Uterus (tissue), 4 donors: ENCODE data around the gene CLDN9. TPM values are rescaled to one million over a fixed set of nuclear protein-coding genes. Genes with fewer than 3 reads are reported as not detected.

Experiments used
- DNase-seq, 2 donors: peaks; one replicate each; pipeline ENCODE4 v3.0.0-alpha.2; 2019 to 2020
- H3K27ac ChIP-seq, 2 donors: fragments of 200-600 bp; sonication (generic); 1 replicate in 1 of 2; 2 replicates in 1 of 2; pipeline ENCODE4 v1.5.1; 2016 to 2018
- H3K27me3 ChIP-seq, 2 donors: fragments of 200-600 bp; sonication (generic); one replicate each; pipeline ENCODE4 v1.5.1; 2018 to 2019; ENCODE audit warnings: control low read depth in 1 of 2
- H3K36me3 ChIP-seq, 2 donors: fragments of 200-600 bp; sonication (generic); one replicate each; pipeline ENCODE4 v1.5.1; 2019; ENCODE audit warnings: control low read depth in 1 of 2
- H3K4me1 ChIP-seq, 2 donors: fragments of 200-600 bp; sonication (generic); one replicate each; pipeline ENCODE4 v1.5.1; 2018 to 2019; ENCODE audit warnings: control low read depth in 1 of 2
- H3K4me3 ChIP-seq, 2 donors: fragments of 200-600 bp; sonication (generic); 1 replicate in 1 of 2; 2 replicates in 1 of 2; pipeline ENCODE4 v1.5.1; 2018 to 2019; ENCODE audit warnings: mild to moderate bottlenecking in 1 of 2
- H3K9me3 ChIP-seq, 2 donors: fragments of 200-600 bp; sonication (generic); one replicate each; pipeline ENCODE4 v1.5.1; 2019; ENCODE audit warnings: control low read depth in 1 of 2
- POLR2A ChIP-seq, 2 donors: fragments of 450-650 bp; IDR thresholded peaks; one replicate each; pipeline ENCODE4 v1.6.1; 2016; ENCODE audit warnings: antibody characterized with exemption in 2 of 2, mild to moderate bottlenecking in 1 of 2, moderate library complexity in 1 of 2
- intact Hi-C: fragments of 100-400 bp; cut with DNase I; formaldehyde crosslinking; loops from one replicate; pipeline ENCODE4 v1.15.1; 2023; ENCODE audit warnings: low total_unique reads
- total RNA-seq, 4 donors: library from RNA; depleted of rRNA in 3 of 4; stranded (reverse); fragments of >200 nt in 3 of 4; gene quantifications; one replicate each; pipeline versions ENCODE4 v1.1.0 to v1.2.4, GENCODE V29; 2014 to 2023
- TF ChIP-seq, protein P1 (sequence below), 4 experiments: fragments of 200-600 bp in 2 of 4; fragments of 450-650 bp in 2 of 4; sonication (generic) in 2 of 4; IDR thresholded peaks; one replicate each; pipeline ENCODE4 v1.5.1; 2016 to 2019; ENCODE audit warnings: antibody characterized with exemption in 4 of 4, mild to moderate bottlenecking in 2 of 4, moderate library complexity in 1 of 4
- donor health status: DM: yes; HTN: yes; CAD: no.

CLDN9 gene, protein sequence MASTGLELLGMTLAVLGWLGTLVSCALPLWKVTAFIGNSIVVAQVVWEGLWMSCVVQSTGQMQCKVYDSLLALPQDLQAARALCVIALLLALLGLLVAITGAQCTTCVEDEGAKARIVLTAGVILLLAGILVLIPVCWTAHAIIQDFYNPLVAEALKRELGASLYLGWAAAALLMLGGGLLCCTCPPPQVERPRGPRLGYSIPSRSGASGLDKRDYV
- total RNA-seq: 1 to 10 TPM in 1 of 4 donors, under 1 TPM in 1, not detected in 2; 0.21 to 1.8 TPM

DNA sequence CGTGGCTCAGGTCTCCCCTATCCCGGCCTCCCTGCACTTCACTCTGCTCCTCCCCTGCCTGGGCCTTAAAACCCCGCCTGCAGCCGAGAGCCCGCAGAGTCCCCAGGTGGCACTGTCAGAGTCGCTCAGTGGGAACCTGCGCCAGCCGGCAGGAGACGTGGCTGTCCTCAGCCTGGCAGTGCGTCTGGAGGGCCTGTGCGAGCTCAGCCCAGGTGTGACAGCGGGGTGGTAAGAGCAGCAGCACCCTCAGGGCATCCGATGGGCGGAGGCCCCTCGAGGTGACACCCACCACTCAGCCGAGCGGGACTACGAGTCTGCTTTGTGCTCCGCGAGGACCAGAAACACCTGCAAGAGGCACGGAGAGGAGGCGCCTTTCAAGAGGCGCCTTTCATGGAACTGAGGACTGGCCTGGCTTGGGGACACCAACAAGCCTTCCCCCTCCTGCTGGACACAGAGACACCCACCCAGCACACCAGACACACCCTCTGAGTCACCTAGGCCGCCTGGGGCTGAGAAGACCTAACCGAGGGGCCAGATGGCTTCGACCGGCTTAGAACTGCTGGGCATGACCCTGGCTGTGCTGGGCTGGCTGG, at the start of gene CLDN9:
Gene CLDN9, plus strand, starts transcription at position 96 of the 593 bp plus-strand sequence. Its CDS starts 440 bp downstream, at position 536.
- Histone ChIP-seq H3K4me1 (no peaks in the 10 kb centered on the region), H3K36me3 (no peaks in the 10 kb centered on the region), H3K4me3 (no peak within 1 kb of the TSS), H3K27ac (no peak within 1 kb of the TSS), H3K27me3 (peaks cover 13 to 19% of the 10 kb centered on the region in 2 donors), H3K9me3 (no peaks in the 10 kb centered on the region)
- intact Hi-C loops: no loop called here
- TF ChIP-seq, protein P1, sequence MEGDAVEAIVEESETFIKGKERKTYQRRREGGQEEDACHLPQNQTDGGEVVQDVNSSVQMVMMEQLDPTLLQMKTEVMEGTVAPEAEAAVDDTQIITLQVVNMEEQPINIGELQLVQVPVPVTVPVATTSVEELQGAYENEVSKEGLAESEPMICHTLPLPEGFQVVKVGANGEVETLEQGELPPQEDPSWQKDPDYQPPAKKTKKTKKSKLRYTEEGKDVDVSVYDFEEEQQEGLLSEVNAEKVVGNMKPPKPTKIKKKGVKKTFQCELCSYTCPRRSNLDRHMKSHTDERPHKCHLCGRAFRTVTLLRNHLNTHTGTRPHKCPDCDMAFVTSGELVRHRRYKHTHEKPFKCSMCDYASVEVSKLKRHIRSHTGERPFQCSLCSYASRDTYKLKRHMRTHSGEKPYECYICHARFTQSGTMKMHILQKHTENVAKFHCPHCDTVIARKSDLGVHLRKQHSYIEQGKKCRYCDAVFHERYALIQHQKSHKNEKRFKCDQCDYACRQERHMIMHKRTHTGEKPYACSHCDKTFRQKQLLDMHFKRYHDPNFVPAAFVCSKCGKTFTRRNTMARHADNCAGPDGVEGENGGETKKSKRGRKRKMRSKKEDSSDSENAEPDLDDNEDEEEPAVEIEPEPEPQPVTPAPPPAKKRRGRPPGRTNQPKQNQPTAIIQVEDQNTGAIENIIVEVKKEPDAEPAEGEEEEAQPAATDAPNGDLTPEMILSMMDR (IDR thresholded peaks at IDR 0.05): no peak
- no peak for TF ChIP-seq POLR2A (IDR thresholded peaks at IDR 0.05)
- no peak for DNase-seq

DNA sequence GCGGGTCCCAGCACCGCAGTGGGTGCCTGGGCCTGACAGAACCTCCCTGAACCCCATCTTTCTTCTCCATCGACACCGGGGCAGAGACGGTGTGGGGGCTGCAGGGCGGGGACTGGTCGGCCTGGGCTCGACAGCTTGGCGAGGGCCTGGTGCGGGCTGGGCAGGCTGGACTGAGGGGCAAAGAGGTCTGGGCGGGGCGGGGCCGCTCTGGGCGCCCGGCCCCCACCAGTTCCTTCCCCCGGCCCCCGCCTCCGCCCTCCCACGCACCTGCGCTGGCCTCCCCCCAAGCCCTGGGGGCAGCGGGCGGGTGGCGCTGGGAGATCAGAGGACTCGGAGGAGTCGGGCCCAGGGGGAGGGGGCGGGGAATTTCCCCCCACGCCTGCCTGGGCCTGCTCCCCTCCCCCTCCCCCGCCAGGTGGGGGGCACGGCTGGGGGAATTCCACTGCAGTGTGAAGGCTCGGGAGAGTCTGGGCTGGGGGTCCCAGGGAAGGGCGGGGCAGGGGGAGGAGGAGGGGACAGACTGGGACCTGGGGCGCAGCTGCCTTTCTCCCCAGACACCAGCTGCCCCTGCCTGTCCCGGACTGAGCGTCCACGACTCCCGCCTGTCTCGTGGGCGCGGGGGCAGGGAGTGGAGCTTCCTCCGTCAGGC, 49.5 kb upstream of the CLDN9 start:
- DNase-seq: no peak
- H3K4me3 ChIP-seq: peak overlapping the region in 1 of 2 donors; percentile 13

DNA sequence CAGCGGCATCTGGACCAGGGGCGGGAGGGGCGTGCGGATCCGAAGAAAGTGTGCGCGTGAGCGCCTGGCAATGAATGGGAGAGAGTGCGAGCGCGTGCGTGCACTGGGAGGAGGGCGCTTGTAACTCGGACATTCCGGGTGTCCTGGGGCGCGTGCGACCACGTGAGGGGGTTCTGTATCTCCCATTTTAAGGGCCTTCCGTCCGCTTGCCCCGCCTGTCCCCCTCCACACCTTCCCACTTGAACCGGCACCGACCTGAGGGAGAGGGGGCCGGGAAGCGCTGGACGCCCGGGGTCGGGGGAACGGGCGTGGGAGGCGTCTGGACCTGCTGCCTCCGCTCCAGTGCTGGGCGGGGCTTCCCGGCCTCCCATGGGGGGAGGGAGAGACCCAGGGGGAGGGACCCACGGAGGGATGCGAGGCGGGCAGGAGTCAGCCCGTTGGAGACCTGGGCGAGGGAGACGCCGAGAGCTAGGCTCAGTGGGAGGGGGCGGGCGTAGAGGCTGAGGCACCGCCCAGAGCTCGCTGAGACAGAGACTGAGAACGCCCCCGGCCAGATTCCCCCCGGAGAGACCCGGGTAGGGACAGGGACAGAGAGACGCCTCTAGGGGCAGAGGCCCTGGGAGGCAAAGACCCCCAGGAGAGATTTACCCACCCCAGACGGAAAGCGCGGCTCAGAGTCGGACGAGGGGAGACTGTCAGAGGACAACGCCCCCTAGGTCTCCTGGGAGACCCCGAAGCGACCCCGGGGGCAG, 48.8 kb upstream of the CLDN9 start, which contains the start of gene KREMEN2:
Gene KREMEN2, plus strand, starts transcription at position 553 of the 752 bp plus-strand sequence. CDS start 246 bp downstream, outside the sequence.
- DNase-seq: no peak
- Histone ChIP-seq H3K27me3 (peaks cover 19 to 36% of the 10 kb centered on the region in 2 donors), H3K27ac (no peak within 1 kb of the TSS), H3K4me1 (peaks cover 0 to 31% of the 10 kb centered on the region in 2 donors), H3K4me3 (peak within 1 kb of the TSS in 1 of 2 donors; percentile 13), H3K36me3 (no peaks in the 10 kb centered on the region), H3K9me3 (no peaks in the 10 kb centered on the region)
- TF ChIP-seq, protein P1 (IDR thresholded peaks at IDR 0.05): no peak
- no peak for TF ChIP-seq POLR2A (IDR thresholded peaks at IDR 0.05)
- intact Hi-C loops: no loop called here

More for the DNA sequence above, 49.5 kb upstream of the CLDN9 start:
- intact Hi-C loops: no loop called here
- H3K27ac ChIP-seq: no peak overlapping the region
- TF ChIP-seq, protein P1 (IDR thresholded peaks at IDR 0.05): no peak
- no peak for TF ChIP-seq POLR2A (IDR thresholded peaks at IDR 0.05)
- H3K36me3 ChIP-seq: no peaks in the 10 kb centered on the region
- peaks cover 19 to 36% of the 10 kb centered on the region in 2 donors for H3K27me3 ChIP-seq
- peaks cover 0 to 24% of the 10 kb centered on the region in 2 donors for H3K4me1 ChIP-seq
- no peaks in the 10 kb centered on the region for H3K9me3 ChIP-seq

DNA sequence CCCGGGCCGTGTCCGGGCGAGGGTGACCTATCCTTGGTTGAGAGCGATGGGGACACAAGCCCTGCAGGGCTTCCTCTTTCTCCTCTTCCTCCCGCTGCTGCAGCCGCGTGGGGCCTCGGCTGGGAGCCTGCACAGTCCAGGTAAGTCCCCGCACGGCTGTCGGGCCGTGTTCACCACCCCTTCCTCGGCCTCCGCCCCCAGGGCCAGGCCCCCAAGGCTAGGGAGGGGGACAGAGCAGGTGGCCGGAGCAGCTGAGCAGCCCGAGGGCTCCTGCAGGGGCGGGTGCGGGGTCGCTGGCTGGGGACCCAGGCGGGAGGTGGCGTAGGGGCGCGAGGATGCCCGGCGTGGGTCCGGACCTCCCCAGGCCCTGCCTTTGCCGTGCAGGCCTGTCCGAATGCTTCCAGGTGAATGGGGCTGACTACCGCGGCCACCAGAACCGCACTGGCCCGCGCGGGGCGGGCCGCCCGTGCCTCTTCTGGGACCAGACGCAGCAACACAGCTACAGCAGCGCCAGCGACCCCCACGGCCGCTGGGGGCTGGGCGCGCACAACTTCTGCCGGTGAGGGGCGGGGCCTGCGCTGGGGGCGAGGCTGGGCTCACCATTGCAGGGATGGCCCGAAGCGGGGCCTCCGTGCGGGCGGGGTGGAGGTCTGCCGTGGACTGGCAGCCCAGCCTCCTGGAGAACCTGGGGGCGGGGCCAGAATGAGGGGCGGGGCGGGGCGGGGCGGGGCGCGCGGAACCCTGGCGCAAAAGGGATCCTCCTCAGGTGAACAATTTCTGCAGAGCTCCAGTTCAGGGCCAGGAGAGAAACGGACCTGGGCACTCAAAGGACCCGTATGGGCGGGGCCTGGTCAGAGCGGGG, 48.0 kb upstream of the CLDN9 start:
- intact Hi-C loops: no loop called here
- Histone ChIP-seq H3K27ac (no peak overlapping the region), H3K36me3 (no peaks in the 10 kb centered on the region), H3K4me1 (peaks cover 0 to 36% of the 10 kb centered on the region in 2 donors), H3K4me3 (no peak overlapping the region), H3K27me3 (peaks cover 22 to 36% of the 10 kb centered on the region in 2 donors), H3K9me3 (no peaks in the 10 kb centered on the region)
- no peak for DNase-seq
- TF ChIP-seq, protein P1 (IDR thresholded peaks at IDR 0.05): no peak
- TF ChIP-seq POLR2A (IDR thresholded peaks at IDR 0.05): no peak
